GM12801 (cell line): ENCODE results near the gene EYS.

Experiments
- TF ChIP-seq, protein P1 (sequence below): IDR thresholded peaks from one replicate; pipeline ENCODE4 v1.5.1; 2011; ENCODE audit warnings: control low read depth; ENCODE audit not compliant: insufficient read length; ENCODE audit errors: extremely low read depth

The EYS gene

DNA sequence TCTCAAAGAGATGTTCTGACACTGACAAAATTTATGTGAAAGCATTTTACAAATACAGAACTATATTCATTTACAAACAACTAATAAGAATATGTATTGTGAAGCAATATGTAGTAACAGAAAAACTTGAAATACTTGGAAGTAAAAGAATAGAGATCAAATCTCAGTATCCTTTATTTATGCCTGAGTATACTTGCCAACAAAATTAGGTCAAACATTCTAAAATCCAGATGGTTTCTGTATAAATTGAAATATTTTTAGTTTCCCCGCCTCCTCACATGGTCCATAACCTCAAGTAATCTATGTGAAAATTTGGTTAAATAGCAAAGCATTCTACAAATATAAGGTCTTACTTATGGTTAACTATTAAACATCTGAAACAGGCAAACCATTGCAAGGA is 545.4 kb downstream of the EYS start:
- TF ChIP-seq, protein P1, sequence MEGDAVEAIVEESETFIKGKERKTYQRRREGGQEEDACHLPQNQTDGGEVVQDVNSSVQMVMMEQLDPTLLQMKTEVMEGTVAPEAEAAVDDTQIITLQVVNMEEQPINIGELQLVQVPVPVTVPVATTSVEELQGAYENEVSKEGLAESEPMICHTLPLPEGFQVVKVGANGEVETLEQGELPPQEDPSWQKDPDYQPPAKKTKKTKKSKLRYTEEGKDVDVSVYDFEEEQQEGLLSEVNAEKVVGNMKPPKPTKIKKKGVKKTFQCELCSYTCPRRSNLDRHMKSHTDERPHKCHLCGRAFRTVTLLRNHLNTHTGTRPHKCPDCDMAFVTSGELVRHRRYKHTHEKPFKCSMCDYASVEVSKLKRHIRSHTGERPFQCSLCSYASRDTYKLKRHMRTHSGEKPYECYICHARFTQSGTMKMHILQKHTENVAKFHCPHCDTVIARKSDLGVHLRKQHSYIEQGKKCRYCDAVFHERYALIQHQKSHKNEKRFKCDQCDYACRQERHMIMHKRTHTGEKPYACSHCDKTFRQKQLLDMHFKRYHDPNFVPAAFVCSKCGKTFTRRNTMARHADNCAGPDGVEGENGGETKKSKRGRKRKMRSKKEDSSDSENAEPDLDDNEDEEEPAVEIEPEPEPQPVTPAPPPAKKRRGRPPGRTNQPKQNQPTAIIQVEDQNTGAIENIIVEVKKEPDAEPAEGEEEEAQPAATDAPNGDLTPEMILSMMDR = no peak

DNA sequence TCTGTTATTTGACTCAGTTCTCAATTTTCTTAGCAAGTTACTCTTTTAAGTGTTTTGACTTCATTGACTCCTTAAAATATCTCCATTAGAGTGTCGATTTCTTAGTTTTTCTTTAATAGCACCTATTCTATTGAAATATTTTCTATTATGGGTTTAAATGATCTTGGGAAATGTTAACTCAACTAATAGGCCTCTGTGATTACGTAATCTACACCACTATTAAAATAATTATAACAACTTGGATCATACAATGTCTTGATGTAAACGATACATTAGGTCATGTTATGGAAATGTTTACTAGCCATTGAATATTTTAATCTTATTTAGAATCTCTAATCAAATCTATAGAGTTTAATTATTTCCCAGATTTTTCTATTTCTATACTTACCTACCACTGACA is 550.0 kb downstream of the EYS start:
- TF ChIP-seq, protein P1 = no peak

DNA sequence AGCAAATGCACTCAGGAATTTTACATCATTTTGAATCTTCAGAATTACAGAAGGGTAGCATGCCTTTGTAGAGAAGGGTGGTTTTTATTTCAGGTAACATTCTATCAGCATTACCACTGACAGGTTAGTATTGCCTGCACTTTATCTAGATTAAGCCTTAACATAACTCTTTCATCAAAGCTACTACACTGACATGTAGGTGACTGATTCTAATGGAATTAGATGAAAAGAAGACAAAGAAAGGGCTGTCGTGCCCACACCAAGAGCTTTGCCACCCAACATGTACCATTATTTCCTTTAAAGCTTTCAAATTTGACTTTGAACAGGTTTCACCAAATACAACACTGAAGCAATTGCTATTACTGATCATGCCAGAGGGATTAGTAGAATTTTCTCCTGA is 551.9 kb downstream of the EYS start:
- TF ChIP-seq, protein P1 = no peak

DNA sequence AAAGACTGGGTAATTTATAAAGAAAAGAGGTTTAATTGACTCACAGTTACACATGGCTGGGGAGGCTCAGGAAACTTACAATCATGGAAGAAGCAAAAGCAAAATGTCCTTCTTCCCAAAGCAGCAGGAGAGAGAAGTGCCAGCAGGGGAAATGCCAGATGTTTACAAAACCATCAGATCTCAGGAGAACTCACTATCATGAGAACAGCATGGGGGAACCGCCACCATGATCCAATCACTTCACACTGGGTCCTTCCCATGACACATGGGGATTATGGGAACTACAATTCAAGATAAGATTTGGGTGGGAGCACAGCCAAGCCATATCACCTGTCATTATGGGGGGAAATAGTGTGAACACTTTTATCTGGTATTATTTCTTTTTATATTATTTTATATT is 557.2 kb downstream of the EYS start:
- TF ChIP-seq, protein P1 = no peak

DNA sequence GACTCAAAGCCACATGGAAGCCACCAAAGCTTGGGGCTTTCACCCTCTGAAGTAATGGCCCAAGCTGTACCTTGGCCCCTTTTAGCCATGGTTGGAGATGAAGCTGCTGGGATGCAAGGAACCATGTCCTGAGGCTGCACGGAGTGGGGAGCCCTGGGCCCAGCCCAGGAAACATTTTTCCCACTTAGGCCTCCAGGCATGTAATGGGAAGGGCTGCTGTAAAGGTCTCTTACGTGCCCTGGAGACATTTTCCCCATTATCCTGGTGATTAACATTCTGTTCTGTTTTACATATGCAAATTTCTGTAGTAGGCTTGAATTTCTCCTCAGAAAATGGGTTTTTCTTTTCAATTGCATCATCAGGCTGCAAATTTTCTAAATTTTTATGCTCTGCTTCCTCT is 558.2 kb downstream of the EYS start:
- TF ChIP-seq, protein P1 = no peak

DNA sequence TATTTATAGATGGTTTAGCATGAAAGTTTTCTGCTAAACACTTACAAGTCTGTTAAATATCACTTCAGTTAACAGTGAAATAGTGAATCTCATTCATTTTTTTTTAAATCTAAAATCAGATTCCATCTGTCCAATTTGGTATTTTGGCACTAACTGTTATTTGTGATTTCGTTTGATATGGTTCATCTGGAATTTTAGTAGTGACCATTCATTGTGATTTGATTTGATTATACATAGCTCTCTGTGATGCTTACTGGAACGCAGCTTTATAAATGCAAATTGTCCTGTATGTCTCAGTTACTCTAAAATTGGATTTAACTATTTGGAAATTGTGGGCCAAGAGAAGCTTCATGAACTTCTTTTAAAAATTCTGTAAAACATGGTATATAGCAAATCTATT is 571.5 kb downstream of the EYS start:
- TF ChIP-seq, protein P1 = no peak

DNA sequence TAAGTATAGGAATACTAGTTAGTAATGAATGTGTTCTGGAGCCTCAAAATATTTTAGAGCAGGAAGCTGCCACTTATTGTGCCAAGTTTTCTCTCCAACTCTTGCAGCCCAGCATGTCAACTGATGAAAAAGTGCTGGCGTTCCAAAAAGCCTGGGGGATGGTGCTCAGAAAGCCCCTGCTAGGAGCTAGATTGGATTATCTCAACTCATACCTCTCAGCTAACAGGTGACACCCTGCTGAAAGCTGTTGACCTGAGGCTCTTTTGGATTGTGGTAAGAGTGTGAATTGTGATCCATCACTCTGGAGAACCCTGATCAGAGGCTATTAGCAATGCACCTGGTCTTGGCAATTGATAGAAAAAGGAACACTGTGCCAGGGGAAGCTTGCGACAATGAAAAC is 580.4 kb downstream of the EYS start:
- TF ChIP-seq, protein P1 = no peak

DNA sequence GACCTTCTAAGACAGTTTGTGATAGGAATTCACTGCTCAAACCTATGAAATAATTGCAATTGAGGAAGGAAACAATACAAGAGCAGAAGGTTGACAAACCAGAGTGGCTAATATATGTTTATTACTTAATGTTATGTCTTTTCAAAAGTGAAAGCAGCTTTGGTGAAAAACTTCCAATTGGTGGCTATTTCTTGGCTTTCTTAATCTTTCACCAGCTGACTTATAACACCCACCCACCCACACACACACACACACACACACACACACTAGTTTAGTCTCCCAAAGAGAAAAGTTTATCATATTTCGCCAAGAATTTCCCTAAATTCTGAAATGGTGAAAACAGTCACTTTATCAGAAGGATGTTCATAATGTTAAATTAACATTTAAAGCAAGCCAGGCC is 583.5 kb downstream of the EYS start:
- TF ChIP-seq, protein P1 = no peak
